Ovary (tissue), 3 donors: Measurements from ENCODE around the gene C1QTNF12.

Experiments used
- EP300 ChIP-seq: sonication (generic); formaldehyde crosslinking; IDR thresholded peaks from one replicate; pipeline ENCODE4 v1.6.1; 2017; ENCODE audit warnings: antibody characterized with exemption
- POLR2A ChIP-seq: fragments of 450-650 bp; IDR thresholded peaks from one replicate; pipeline ENCODE4 v1.6.1; 2017; ENCODE audit warnings: antibody characterized with exemption, mild to moderate bottlenecking, moderate library complexity
- TF ChIP-seq, protein P1 (sequence below), 3 donors: fragments of 450-650 bp in 2 of 3; fragments of 200-600 bp in 1 of 3; IDR thresholded peaks; one replicate each; pipeline versions ENCODE4 v1.5.1 to v1.8.0; 2016 to 2022; ENCODE audit warnings: antibody characterized with exemption in 3 of 3, mild to moderate bottlenecking in 1 of 3
- donor health status: DM: no; HTN: no; CAD: no.

GRCh38 chr1:1283821-1284220 lies 37.3 kb upstream of the C1QTNF12 start:
- TF ChIP-seq, protein P1, sequence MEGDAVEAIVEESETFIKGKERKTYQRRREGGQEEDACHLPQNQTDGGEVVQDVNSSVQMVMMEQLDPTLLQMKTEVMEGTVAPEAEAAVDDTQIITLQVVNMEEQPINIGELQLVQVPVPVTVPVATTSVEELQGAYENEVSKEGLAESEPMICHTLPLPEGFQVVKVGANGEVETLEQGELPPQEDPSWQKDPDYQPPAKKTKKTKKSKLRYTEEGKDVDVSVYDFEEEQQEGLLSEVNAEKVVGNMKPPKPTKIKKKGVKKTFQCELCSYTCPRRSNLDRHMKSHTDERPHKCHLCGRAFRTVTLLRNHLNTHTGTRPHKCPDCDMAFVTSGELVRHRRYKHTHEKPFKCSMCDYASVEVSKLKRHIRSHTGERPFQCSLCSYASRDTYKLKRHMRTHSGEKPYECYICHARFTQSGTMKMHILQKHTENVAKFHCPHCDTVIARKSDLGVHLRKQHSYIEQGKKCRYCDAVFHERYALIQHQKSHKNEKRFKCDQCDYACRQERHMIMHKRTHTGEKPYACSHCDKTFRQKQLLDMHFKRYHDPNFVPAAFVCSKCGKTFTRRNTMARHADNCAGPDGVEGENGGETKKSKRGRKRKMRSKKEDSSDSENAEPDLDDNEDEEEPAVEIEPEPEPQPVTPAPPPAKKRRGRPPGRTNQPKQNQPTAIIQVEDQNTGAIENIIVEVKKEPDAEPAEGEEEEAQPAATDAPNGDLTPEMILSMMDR (IDR thresholded peaks at IDR 0.05), result no peak
- TF ChIP-seq POLR2A, result no peak
- no peak for TF ChIP-seq EP300
